GM19463 (cell line): ENCODE results near the gene KRTAP5-7.
"Not testable (repeated sequence)": the region's sequence is repeated elsewhere in the genome, so short reads cannot be mapped to it uniquely, and the experiment has no call there.

Experiments used
- ATAC-seq: cut with Tn5 transposase; IDR thresholded peaks from one replicate; pipeline ENCODE4 v1.9.1; 2021; ENCODE audit warnings: mild to moderate bottlenecking, moderate library complexity; ENCODE audit not compliant: unreplicated experiment

The KRTAP5-7 gene

DNA sequence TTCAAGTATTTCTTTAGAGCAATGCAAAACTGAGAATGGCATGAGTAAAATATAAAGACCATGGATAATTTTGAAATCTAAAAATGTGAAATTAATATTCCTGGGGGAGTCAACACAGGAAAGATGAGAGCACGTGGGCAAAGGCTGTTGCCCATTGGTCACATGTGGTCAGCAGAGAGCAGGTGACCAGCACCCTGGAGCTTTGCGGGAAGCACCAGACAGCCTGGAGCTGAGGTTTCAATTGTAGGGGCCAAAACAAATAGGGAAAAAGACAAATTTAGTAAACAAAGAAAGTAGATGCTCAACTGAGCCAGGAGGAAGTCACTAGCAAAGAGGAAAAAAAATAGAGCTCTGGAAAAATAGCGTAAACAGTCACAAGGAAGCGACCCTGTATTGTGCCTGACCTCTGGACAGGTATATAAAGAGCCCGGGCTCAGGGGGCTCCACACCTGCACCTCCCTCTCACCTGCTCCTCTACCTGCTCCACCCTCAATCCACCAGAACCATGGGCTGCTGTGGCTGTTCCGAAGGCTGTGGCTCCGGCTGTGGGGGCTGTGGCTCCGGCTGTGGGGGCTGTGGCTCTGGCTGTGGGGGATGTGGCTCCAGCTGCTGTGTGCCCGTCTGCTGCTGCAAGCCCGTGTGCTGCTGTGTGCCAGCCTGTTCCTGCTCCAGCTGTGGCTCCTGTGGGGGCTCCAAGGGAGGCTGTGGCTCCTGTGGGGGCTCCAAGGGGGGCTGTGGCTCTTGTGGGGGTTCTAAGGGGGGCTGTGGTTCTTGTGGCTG is at the start of gene KRTAP5-7:
Gene KRTAP5-7 (plus strand): TSS at position 472 of the 780 bp plus-strand sequence. CDS start 34 bp downstream, at position 506.
- not testable (repeated sequence) for ATAC-seq

DNA sequence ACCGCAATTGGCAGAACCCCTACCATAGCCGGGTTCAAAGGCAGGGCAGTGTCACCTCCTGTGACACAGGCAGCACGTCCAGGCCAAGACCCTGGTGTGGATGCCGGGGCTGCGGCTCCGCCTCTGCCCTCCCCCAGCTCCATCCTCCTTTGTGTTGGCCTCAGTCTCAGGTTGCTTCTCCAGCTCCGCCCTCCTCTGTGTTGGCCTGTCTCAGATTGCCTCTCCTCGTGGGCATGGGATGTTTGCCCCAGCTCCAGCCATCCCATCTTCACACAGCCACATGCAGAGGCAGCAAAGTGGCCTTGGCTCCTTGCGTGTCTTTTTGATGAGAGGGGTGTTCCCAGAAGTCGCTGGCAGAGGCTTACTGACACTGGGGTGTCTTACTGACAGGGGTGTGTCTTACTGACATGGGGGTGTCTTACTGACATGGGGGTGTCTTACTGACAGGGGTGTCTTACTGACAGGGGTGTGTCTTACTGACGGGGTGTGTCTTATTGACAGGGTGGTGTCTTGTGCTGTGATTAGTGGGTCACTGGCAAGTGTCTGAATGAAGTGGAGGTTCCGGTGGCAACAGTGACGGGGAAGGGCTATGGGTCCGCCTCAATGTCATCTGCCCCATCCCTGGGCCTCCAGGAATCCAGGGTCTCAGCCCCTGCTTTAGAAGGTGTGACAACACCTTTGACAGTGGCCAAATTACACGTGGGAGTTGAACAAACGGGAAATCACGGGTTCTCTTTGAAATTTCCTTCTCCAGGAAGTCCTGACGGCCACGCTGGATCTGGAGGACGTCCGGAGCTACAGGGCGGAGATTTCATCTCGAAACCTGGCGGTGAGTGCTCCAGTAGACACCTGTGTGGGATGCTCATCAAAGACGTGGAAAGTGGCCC is 49.2 kb upstream of the KRTAP5-7 start:
- no peak for ATAC-seq

GRCh38 chr11:71478528-71478840 is 48.6 kb upstream of the KRTAP5-7 start:
- no peak for ATAC-seq

DNA sequence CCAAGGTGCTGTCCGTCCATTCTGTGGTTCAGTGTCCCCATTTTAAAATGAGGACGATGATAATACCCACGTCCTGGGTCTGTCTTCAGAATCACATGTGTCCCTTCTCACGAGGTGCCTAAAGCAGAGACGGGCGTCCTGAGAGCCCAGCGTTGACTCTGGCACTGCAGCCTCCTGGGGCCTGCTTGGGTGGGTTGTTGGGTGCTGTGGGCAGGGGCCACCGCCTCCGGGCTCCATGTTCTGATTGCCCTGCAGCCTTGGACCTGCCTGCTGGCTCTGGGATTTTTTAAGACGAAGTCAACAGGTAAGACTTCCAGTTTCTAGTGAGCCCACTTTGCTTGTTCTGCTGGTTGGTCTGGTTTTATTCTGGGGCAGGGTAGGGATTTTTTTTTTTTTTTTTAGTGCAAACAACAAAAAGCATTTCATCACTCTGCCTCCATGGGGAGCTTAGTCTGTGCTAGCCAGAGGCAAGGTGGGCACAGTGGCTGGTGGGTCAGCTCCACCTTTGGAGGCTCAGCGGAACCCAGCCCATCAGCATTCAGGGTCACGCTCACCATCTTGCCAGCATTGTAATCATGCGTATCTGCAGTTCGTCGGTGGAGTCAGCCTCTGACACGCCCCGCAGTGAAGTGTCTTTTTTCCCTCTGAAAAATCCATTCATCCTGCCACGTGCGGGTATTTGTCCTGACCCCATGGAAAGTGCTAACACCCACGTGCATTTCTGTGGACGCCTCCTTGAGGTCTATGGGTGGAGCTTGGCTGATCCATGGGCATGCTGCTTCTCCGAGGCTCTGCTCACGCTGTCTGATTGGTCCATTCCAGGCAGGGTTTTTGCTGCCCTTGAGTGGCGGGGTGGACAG is 45.7 kb upstream of the KRTAP5-7 start:
- ATAC-seq, result no peak

DNA sequence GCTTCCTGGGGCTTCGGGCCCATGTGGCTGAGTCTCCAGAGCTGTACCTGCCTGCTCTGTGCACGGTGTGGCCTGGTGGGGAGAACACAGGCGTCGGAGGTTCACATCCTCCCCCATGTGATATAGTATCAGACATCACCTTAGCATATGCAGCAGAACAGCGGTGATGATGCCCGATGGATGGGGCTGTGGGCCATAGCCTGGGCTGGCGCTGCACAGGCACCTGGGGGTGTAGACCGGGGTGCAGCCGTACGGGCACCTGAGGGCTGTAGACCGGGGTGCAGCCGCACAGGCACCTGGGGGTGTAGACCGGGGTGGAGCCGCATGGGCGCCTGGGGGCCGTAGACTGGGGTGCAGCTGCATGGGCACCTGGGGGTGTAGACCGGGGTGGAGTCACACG is 44.9 kb upstream of the KRTAP5-7 start:
- ATAC-seq, result no peak

- ATAC-seq, result no peak
Measured at GRCh38 chr11:71482746-71483364, 44.2 kb upstream of the KRTAP5-7 start.

- ATAC-seq, result no peak
Measured at GRCh38 chr11:71483692-71484091, 43.4 kb upstream of the KRTAP5-7 start.

DNA sequence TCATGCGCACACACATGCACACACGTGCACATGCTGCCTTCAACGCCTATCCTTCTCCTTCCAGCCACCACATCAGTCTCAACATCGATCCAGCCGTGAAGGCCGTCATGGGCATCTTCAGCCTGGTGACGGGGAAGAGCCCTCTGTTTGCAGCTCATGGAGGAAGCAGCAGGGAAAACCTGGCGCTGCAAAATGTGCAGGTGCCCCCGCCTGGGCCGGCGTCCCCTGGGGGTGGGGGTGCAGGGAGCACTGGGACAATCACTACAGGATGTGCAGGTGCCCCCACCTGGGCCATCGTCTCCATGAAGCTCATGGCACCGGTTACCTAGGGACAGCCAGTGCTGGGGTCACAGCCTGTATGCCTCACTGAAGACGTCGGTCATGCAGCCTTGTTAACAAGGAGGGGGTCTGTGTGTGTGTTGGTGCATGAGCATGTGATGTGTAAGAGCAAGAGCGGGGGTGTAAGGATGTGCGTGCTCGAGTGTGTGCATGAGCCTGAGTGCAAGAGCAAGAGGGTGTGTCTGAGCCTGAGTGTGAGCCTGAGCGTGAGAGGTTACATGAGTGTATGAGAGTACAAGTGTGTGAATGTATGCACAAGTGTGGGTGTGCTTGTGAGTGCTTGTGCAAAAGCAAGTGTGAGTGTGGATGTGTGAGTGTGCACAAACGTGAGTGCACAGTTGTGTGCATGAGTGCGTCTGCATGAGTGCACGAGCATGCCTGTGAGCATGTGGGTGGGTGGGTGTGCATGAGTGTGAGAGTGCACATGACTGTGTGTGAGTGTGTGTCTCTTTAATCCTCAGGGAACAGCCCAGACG is 42.6 kb upstream of the KRTAP5-7 start:
- ATAC-seq, result no peak

DNA sequence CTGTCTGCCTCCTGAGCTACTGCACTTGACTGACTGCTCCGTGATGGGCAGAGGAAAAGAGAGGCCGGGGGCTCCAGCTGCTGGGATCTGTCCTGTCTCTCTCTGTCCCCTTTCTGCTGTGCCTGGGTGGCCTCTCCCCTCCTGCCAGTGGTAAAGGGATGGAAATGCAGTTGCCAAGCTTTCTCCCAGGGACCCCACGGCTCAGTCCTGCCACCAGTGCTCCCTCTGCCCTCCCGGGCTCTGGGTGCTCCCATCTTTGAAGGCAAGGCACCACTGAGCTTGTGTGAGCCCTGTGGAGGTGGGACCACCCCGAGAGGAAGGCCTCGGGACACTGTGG is 42.0 kb upstream of the KRTAP5-7 start:
- ATAC-seq, result no peak

DNA sequence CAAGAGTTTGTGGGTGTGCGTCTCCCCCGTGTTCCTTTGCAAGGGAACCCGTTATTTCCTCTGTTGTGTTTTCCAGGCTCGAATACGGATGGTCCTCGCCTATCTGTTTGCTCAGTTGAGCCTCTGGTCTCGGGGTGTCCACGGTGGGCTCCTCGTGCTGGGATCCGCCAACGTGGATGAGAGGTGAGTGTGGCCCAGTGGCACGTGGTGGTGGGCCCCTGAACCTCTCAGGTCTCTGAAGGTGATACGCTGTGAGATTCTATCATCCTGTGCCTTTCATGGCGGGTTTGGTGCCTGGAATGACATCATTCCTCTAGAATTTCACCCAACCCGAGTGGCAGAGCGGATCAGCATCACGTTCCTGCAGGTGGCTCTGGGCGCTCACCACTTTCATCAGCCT is 41.6 kb upstream of the KRTAP5-7 start:
- no peak for ATAC-seq

DNA sequence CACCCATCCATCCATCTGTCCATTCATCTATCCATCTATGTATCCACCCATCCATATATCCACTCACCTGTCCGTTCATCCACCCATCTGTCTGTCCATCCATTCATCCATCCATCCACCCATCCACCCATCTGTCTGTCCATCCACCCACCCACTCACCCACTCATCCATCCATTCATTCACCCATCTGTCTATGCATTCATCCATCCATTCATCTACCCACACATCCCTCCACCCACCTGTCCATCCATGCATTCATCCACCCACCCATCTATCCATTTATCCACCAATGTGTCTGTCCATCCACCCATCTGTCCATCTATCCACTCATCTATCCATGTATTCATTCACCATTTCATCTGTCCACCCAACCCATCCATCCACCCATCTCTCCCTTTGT is 40.7 kb upstream of the KRTAP5-7 start:
- no peak for ATAC-seq

- no peak for ATAC-seq
Measured at GRCh38 chr11:71488681-71489270, 38.3 kb upstream of the KRTAP5-7 start.

DNA sequence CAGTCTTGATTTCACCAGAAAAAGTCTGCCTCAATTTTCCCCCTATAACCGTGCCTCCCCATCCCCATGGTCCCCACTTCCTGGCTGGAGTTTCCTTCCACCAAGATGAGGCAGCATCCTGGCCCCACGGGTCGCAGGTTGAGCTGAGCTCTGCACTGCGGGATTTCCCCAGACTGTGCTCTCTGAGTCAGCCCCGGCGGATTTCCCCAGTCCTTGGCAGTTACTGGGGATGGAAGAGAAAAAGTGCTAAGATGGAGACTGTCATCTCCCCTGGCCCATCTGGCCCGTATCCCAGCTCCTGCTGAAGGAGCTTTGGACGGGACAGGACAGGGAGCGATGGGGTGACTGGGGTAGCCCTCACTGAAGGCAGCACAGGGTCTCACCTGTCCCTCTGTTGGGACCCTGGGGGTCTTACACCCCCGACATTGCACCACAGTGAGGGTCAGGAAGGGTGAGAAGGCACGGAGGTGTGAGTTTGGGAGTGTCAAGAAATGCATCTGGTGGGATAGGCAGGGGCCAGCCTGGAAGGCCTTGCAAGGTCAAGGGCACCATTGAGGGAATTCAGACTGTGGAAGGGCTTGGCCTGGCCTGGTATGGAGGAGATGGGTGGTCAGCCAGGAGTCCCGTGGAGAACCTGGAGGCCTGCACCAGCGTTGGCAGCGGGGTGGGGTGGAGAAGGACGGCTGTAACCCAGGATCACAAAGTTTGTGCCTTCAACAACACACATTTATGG is 37.6 kb upstream of the KRTAP5-7 start:
- ATAC-seq, result peak; percentile 76

GRCh38 chr11:71490044-71490730 is 36.9 kb upstream of the KRTAP5-7 start:
- no peak for ATAC-seq

GRCh38 chr11:71490731-71491390 is 36.2 kb upstream of the KRTAP5-7 start:
- no peak for ATAC-seq

DNA sequence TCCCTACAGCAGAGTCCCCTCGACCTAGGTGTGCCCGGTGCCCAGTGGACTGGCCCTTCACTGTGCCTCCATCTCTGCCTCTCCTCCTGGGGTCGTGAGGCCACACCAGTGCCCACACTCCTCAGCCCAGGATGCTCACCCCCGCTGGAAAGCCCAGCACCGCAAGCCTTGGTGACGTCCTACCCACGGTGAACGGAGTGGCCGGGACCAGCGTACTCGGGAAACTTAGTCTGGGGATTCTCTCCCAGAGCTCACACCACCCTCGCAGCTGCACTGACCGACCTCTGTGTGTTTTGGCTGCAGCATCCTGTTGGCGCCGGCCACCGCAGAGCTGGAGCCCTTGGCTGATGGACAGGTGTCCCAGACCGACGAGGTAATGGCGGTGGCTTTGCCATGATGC is 35.5 kb upstream of the KRTAP5-7 start:
- no peak for ATAC-seq

- no peak for ATAC-seq
Measured at GRCh38 chr11:71491940-71492339, 35.1 kb upstream of the KRTAP5-7 start.
